NCI-H1048 (cell line): ENCODE data around the gene ZBTB7B.

ENCODE experiments used
- DNase-seq: peaks from one replicate; lab custom pipeline; 2025; lab: John Stamatoyannopoulos, UW

Gene ZBTB7B

DNA sequence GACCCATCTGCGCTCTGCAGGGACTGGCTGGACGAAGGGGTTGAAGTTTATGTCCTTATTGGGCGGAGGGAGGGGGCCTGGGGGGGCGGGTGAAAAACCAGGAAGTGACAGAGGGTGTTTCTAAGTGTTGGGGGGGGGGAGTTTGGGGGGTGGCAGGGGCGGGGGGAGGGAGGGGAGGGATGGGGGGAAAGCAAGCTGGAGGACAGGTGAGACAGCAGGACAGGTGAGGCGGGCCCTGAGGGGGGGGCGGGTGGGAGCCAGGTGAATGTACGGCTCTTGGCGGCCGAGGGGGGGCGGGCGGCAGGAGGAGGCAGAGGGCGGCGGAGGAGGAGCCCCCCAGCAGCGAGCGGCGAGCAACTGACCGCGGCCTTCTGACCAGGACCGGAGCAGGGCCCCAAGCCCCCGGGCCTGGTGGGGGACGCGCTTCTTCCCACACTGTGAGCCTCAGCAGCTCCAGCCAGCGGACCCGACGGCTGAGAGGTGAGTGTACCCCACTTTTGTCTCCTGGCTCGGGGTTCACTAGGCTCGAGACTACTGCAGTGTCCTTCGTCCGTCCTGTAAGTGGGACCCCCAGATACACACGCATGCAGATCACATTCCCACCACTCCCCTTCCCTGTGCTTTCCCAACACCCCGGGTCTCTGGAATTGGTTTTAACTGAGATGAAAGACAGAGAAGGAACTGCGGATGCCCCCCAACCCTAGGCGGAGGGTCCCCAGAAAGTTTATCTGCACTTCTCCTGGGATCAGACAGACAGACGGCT, at the start of gene ZBTB7B:
Gene ZBTB7B (plus strand): TSS at position 339 of the 763 bp plus-strand sequence. CDS start 11,859 bp downstream, outside the sequence.
- no peak for DNase-seq

DNA sequence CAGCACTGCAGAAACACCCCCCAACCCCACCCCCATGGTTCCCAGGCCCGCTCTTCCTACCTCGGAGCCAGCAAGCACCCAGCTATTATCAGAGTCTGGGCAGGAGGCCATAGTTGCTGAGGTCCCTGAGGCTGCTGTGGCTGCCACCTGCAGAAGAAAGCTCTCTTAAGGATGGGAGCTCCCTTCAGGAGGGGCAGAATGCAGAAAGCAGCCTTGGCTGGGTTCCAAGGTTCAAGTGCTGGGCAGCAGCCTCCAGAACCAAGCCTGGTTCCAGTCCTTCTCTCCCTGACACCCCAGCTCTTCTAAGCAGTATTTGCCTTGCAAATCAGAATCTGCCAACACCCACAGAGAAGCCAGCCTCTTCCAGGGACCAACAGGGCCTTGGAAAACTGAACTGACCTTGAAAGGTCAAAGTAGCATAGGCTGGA, 49.0 kb upstream of the ZBTB7B start:
- DNase-seq: no peak

DNA sequence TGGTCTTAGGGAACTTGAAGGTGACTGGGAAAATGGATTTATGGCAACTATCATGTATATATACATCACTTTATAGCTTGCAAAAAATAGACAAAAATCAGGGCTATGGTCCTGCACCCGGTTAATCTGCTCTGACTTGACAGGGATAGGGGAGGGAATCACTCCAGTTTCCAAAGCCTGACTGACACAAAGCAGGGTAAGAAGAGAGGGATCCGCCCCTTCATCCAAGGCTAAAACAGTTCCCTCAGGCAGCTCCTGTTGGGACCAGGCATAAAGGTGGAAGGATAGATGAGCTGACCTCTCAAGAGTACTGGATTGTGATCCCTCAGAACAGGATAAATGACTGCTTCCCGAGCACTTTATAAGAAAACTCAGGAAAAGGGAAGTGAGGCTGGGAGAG, 48.1 kb upstream of the ZBTB7B start:
- no peak for DNase-seq

DNA sequence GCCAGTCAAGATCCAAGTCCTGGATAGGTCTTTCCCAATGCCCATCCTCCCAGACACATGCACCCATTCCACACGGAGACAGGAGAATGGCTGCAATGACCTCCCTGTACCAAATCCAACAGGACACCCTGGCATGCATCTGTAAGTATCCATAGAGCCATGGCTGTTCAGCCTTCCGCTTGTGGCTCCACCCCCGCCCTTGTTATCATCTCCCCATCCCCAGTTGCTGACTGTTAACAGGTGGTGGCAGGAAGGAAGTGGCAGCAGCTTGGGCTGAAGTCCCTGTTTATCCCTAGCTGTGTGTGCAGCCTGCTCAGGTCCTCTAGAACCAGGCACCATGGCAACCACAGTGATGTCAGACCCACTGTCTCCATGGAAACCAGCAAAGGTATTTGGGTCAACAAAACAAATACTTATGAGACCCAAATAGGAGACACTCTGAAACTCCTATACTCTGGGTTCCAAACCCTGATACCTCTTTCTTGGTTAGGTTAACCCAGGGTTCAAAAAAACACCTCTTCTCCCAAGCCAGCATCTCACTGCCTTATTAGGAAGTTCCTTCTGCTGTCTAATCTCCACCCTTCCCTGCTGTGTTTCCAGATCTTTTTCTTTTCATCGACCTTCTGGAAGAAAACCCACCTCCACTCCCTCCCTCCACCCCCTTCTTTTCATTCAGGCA, 47.4 kb upstream of the ZBTB7B start:
- DNase-seq: no peak

DNA sequence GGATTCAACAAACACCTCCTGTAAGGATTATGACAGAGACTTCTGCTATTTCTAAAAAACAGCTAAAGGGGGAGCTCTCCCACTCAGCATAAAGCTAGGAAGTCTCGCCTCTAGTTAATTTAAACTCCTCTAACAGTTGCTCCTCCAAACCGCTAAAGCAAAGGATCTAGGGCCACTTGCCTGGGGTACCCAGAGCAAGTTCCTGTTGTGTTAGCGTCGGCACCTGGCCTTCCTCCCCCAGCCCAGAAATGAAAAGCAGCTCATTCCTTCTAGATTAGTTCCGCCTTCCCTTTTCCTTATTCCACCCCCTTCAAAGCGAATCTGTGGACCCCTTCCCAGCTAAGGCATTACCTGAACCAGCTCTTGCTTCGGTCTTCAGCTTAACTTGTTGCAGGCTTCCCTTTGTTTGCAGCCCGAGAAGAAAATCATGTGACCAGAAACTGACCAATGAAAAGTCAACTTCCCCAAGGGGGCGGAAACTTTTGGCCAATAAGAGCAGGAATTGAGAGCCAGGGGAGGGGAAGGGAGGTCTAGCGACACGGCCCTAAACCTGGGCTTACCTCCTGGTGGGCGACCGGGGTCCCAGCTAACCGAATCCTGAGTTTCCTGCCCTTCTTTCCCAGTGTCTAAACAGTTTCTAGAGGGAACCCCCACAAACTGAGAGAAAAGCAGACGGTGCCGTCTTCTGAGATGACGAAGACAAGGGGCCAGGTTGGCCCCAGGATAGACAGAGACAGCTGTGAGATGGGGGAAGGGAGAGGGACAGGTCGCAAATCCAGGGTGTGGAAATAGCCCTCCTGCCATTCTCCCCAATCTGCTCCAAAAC, 46.7 kb upstream of the ZBTB7B start, which contains the start of gene PBXIP1:
Gene PBXIP1 (minus strand): TSS at position 382 of the 826 bp plus-strand sequence. CDS start 2,378 bp downstream, outside the sequence.
- DNase-seq: peak; percentile 89

DNA sequence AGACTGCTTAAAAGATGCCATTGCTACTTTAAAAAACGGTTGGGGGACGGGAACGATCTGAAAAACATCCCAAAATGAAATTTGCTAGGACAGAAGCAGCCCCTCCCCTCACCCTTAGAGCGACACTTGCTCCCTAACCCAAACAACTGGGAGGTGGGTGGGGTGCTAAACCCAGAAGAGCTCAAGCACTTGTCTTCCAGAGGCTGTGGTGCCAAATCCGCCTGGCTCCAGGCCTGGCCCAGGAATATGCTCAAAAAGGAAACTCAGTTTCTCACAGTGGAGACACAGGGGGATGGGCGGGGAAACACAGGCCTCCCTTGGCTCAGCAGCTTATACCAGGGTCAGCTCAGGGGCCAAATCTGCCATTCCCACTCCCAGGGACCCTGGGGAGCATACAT, 46.1 kb upstream of the ZBTB7B start:
- DNase-seq: no peak

DNA sequence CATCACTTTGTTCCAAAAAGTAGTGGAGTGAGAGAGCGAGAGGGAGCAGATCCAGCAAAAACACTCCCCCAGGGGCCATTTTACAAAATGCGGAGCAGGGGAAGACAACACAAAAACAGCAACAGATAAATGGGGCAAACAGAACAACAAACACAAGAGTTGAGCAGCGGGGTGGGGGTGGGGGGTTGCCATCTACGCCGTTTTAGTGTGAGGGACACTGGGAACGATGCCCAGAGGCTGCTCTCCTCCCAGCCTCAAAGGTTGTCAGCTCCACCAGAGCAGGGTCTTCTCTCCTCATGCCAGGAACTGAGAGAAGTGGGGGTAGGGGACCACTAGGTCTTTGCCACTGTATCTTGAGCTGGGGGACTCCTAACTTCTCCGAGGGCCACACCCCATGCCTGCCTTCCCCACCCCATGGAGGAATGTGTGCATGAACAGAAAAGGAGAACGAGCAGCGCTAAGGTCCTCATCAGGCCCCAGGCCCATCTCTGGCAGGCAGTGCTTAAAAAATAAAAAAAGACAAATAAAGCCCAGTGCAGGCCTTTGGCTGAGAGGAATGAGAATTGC, 45.4 kb upstream of the ZBTB7B start:
- DNase-seq: no peak

DNA sequence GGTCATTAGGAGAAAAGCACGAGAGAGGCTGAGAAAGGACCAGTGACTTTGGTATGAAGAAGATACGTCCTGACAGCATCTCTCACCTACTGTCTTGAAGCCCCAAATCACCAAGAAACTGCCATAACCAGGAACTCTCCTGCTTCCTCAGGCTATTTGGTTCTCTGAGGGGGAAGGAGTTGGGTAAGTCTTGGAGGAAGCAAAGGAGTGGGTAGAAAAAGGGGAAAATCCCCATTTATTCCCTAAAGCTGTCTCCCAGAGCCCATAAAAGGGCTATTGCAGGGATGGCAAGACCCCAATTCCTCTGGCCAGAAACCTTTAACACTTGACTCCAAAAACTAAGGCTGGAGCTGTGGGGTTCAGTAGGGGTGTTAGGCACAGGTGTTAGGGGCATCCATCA, 44.6 kb upstream of the ZBTB7B start:
- no peak for DNase-seq

DNA sequence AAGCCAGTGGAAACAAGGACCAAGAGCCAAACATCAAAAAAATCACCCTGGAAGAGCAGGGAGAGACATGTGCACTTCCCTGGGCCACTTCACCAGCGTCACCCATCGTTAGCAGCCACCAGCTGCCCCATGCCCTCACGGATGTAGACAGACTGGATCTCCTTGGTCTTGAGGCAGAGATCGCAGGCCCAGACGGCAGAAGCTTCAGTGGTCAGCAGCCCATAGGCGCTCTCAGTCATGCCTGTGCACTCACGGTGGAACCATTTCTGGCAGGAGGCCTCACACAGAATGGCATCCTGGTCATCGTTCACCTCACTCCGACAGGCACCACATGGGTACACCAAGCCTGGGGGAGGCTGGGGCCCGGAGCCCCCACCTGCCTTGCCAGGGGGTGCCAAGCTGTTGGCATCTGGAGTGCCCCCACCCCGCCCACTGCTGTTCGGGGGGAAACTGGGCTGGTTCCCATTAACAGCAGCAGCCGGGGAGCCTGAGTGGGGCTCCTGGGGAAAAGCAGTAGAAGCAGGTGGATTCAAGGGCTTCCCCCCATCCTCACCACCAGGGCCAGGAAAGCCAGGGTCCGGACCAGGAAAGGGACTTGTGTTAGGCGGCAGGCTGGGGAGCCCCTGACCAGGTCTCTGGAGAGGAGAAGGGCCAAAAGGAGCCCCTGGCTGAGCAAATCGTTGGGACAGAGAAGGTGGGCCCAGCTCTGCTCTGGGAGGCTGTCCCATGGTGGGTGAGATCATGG, 43.7 kb upstream of the ZBTB7B start:
- DNase-seq: no peak

DNA sequence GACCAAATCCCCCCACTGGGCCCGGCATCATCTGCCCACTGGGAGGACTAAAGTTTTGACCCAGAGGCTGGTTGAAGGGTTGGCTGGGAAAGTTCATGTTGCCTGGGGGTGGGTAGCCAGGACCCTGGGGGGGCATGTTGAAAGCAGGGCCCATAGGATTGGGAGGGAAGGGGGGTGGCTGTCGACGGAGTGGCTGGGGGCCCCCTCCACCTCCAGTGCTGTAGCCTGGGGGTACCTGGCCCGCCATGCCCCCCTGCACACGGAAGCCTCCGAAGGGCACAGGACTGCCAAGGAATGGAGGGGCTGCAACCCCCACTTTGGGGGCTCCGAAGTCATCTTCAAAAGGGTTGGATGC, 43.2 kb upstream of the ZBTB7B start:
- no peak for DNase-seq

DNA sequence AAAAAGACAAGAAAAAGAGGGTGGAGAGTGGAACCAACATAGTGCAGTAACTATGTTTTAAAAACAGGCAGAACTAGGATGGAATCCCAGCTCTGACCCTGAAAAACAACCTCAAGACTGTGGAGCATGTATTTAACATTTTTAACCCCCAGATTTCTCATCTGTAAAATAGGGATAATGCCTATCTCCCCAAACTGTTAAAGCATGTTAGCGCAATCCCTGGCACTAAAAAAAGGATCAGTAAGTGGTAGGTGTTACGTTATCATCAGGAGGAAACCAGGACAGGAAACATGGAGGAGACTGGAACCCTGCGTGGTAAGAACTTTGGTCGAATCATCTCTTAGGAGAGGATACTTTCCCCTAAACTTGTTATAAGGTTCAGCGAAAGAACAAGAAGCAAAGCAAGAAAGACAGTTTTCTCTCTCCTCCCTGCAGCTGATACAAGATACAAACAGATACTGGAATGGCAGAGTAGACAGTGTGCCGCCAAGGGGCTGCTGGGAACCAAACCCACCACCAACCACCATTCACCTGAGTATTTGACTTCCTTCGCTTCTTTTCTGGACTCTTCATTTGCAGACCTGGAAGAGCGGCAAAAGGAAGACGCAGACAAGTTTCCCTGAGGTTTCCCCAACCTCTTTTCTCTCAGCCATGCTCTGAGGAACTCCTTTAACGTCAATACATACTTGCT, 42.0 kb upstream of the ZBTB7B start:
- no peak for DNase-seq

DNA sequence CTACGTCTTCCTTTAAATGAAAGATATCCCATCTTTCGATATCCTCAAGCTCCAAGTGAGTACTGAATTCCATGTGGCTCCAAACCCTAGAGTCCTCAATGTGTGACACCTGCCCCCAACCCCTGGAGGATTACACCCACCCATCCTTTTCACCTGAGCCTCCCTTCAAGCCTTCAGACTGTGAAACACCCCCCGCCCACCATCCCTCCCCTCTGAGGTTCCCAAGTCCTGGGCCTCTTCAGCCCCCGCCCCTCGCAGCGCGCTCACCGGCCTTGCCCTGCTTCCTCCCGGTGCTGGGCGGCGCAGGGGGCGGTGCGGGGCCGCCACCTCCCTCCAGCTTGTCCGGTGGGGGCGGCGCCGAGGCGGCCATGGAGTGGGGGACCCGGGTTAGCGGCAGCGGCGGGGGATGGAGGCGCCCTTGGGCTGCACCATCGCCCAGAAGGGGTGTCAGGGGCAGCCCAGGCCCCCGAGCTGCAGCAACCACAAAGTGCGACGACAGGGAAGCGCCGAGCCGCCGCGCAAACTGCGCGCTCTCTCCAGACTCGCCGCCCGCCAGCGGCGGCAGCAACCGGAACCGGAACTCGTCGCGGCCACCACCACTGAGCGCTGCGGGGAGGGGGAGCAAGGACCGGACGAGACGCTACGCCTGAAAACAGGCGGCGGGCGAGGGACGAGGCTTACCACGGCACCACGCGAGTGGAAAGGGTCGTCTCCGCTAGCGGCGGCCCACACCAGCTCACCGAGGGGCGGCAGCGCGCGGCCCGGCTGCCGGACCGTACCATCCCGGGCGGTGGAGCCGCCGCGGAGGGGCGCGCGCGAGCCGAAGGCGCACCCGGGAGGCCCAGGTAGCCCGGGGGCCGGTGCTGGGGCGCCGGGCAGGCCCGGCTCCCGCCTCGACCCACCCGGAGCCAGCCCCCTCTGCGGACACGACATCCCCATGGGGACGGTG, 41.1 kb upstream of the ZBTB7B start, which contains the start of gene PYGO2:
Gene PYGO2 (minus strand): TSS at position 576 of the 949 bp plus-strand sequence. CDS start 206 bp downstream, at position 370.
- peak; percentile 87 for DNase-seq

DNA sequence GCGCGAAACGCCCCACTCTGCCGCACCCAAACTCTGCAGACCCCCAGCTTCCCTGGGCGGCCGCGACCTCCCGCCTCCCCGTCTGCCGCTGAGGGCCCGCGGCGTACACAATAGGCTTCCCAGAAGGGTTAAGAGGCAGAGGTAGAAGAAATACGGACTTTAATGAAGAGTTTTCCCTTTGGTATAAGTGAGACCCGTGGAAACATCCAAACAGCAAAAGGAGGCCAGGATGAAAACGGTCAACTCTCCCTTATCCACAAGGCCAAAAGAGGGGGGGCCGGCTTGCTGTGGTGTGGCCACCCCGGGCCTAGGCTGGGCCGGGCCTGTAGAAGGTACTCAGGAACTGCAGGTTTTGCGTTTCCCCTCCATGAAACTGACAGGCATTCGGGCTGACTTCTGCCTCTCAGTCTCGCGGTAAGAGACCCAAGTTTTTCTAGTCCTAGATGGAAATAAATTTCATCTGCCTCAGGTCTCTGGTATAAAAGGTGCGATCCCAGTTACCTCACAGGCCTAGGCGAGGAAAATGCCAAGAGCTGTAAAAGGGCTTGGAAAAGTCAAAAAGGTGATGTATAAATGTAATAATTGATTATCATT, 40.3 kb upstream of the ZBTB7B start:
- DNase-seq: no peak

DNA sequence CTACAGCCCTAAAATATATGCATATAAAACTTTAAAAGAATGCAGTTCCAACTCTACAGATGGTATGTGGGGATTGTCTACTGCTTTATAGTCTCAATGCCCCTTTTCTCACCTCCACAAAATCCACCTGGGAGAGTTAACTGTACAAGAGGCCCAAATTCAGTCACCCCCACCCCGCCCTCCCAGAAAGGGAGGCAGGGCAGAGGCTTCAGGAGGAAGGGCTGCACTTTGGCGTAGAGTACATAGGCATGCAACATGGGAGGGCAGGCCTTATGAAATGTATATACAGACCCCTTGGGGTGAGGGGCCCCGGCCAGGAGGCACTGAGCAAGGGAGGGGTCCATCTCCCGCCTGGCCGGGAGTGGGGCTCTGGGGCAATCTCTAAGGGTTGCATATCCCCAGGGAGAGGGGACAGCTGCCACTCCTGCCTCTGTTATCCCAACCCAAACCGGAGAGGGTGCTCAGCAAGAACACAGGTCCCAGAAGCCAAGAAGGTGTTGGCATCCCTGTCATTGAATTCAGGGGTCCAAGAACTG, 39.7 kb upstream of the ZBTB7B start:
- no peak for DNase-seq

DNA sequence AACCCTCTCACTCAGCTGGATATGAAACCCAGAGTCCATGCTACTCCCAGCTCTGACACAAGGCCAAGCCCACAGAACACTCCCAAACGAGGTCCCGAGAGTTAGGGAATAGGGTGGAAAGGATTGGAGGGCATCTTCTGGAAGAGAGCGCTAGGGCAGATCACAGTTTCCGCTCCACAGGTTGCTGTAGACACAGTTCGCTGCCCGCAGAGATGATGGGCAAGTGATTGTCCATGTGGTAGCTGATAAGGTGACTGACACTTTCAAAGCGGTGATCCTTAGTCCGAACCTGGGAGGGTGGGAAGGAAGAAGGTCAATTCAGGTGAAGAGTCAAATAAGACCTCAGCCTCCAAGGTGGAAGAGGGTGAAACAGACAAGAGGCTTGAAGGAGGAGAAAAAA, 39.0 kb upstream of the ZBTB7B start:
- no peak for DNase-seq

DNA sequence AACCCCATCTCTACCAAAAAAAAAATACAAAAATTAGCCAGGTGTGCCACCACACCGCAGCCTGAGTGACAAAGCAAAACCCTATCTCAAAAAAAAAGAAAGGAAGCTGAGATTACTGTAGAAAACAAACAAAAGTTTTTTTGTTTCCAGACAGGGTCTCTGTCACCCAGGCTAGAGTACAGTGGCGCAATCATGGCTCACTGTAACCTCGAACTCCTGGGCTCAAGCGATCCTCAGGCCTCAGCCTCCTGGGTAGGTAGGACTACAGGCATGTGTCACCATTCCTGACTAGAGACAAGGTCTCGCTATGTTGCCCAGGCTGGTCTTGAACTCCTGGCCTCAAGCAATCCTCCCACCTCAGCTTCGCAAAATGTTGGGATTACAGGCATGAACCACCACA, 38.2 kb upstream of the ZBTB7B start:
- no peak for DNase-seq

DNA sequence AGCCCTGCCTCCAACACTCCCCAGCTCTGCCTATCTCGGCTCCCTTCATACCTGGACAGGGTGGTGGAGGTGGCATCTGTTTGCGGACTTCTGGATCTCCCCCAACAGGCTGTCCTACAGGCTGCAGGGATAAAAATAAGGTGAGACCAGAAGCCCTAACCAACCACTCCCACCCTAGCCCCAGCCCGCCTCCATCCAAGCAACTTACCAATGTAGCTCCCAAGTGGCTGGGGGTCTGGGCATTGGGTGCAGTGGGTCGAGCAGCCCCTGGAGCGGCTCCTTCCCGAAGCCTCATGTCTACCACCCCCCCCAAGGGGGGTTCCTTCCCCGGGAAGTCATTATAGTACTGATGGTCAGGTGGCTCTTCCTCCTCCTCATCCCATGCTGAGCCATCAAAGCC, 36.5 kb upstream of the ZBTB7B start:
- DNase-seq: no peak

DNA sequence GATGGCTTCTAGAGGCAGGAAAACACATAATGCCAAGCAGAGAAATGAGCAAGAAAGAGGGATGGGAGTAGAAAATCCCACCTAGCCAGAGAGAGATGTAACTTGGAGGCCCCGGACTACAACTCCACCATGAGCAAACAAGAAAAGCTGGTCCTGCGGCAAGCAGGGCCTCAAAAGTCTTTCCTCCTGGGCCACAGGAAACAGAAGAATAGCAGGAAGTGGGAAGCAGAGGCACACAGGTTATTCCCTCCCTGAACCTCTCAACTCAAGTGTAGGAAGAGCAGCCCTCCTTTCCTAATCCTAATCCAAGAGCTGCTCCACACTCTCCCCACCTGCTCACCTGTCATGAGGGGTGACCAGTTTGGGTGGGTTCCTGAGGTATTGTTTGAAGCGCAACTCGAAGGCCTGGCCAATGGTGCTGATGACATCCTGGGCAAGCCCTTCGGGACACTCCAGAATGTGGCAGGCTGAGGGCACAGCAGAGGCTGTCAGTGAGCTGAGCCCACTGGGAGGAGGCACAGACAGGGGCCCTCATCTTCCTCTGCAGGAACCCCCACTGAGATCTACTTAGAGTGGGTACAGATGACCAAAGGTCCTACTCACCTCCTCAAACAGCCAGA, 35.2 kb upstream of the ZBTB7B start:
- no peak for DNase-seq

DNA sequence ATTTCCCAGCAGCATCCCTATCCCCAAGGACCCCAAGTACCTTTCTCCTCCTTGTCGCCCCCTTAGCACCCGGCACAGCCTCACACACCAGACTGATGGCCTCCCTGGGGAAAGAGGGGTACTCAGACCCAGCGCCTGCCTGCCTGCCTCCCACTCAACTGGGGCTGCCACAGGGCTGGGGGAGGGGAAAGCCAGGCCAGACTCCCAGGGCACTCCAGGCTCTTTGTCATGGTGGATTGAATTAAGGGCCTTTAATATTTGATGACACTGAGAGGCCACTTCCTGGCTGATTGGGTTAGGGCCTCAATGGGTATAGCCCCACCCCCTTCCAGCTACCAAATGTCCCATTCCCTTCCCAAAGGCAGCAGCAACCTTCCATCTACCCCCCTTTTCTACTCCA, 33.9 kb upstream of the ZBTB7B start:
- no peak for DNase-seq
